HG03066 (cell line): Measurements from ENCODE around the gene DDX50.
"Not testable (repeated sequence)": the region's sequence is repeated elsewhere in the genome, so short reads cannot be mapped to it uniquely, and the experiment has no call there.

Source experiments
- ATAC-seq: cut with Tn5 transposase; IDR thresholded peaks from one replicate; pipeline ENCODE4 v1.9.1; 2021; ENCODE audit warnings: low read depth; ENCODE audit not compliant: unreplicated experiment

The DDX50 gene

DNA sequence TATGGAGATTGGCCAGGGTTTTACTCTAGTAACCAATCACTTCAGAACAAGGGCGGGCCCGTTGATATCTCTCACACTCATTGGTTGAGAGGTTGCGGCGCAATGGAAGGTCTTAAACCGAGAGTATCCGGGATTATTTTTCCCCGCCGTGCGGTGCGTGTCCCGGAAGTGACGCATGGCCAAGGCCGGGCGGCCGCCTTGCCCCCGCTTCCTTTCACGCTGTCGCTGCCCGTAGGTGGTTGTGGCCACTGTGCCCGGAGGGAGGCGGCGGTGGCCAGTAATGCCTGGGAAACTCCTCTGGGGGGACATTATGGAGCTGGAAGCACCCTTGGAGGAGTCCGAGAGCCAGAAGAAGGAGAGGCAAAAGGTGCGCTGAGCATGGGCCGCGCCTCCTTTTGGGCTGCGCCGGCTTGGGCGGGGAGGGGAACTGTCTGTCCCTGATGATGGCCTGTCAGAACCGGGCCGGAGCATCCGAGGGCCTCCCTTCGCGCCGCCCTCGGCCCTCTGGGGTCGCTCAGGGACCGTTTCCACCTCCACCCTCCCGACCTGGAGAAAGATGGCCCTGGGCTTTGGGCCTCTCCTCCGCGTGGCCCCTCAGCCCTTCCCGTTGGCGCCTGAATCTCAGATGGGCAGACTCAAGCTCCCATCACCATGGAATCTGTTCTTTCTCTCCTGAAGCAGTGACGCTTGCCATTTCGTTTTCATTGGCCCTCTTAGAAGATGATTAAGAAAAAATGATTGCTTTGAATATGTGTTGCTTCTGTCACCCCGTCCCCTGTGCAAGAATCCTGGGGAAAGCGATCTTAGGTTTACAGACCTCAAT, at the start of gene DDX50:
TSS of gene DDX50 (plus strand) at position 211 of the 823 bp plus-strand sequence. CDS start at position 281, 70 bp downstream.
- ATAC-seq, result peak; percentile 94

- no peak for ATAC-seq
Measured at GRCh38 chr10:68856352-68856751, 44.8 kb upstream of the DDX50 start.

DNA sequence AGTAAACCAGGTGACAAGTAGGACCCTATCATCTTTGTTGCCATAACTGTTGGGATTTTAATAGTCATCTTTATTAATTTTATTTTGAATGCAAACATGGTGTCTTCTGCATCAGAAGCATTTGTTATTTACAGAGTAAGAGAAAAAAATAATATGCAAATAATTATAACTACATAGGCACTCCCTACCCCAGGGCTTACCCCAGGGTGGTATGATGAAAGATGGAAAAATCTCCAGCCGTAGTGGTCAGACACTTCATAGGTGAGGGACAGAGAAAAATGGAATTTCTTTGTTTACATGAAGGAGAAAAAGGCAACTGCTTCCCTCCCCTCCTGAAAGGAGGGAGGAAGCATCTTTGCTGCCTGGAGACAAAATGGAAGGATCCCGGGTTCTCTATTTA, 44.1 kb upstream of the DDX50 start:
- ATAC-seq, result no peak

DNA sequence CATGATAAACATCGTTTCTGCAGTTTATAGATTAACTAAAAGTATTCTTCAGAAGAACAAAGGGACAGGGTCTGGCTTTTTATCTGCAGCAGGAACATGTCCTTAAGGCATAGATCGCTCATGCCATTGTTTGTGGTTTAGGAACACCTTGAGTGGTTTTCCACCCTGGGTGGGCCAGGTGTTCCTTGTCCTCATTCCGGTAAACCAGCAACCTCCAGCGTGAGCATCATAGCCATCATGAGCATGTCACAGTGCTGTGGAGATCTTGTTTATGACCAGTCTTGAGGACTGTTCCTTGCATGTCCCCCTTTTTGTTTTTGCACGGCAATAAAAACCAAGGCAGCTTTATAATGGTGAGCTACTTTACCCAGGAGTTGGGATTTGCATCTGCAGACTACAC, 39.9 kb upstream of the DDX50 start:
- no peak for ATAC-seq

- no peak for ATAC-seq
Measured at GRCh38 chr10:68864611-68865010, 36.5 kb upstream of the DDX50 start.

DNA sequence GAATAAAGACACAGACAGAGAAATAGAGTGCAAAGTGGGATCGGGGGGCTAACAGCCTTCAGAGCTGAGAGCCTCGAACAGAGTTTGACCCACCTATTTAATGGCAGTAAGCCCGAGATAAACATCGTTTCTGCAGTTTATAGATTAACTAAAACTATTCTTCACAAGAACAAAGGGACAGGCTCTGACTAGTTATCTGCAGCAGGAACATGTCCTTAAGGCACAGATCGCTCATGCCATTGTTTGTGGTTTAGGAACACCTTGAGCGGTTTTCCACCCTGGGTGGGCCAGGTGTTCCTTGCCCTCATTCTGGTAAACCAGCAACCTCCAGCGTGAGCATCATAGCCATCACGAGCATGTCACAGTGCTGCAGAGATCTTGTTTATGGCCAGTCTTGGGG, 32.9 kb upstream of the DDX50 start:
- ATAC-seq, result not testable (repeated sequence)

GRCh38 chr10:68869623-68870022, 31.5 kb upstream of the DDX50 start:
- no peak for ATAC-seq

- no peak for ATAC-seq
Measured at GRCh38 chr10:68870061-68870460, 31.1 kb upstream of the DDX50 start.

- ATAC-seq, result no peak
Measured at GRCh38 chr10:68870545-68871104, 30.5 kb upstream of the DDX50 start.

DNA sequence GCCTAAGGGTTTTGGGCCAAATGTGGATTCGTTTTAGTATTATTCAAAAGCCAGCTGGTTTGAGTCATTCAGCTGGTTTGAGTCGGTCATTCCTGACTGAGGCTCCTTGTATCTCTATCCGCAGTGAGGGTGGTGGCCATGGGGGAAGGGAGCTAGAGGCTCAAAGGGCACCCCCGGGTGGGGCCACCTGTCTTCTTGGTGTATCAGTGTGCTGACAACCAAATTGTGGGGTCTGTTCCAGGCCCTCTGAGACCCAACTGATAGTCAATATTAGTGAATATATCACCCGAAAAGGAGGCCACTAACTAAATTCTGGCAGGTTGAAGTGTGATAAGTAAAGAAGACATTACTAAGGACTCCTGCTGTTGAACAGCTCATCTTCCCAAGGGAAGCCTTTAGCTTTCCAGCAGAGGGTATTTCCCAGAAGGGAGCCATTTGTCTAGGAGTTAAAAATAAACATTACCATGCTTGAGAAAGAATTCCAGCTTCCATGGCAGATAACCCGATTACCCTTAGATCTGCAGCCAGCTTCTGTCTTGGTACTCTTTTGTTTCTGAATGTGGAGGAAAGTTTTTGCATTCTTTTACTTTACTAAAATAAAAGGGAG, 29.9 kb upstream of the DDX50 start:
- no peak for ATAC-seq

DNA sequence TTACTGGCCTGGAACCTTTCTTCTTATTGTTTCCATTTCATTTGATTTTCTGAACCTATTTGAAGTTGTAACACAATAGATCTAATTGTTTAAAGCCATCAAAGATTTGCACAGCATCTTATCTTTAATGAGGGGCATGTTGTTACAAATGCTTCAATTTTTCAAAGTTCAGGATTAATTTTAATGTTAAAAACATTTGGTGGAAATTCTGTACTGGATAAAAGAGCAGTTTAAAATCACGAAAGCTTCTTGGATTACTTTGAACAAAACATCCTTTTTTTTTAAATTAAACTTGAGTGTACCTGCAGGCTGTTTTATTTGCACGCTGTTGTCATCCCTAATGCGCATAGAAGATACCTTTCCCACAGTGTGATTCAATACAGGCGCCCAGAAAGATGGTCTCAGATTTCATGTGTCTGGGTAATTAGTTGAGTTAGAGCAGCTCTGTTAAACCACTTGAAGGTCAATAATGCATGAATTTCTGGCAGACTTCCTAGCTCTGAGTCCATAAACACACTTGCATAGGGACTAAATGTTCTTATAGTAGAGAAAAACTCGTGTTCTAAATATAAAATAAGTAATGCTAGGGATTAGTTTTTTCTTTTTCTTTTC, 29.3 kb upstream of the DDX50 start:
- ATAC-seq, result no peak

DNA sequence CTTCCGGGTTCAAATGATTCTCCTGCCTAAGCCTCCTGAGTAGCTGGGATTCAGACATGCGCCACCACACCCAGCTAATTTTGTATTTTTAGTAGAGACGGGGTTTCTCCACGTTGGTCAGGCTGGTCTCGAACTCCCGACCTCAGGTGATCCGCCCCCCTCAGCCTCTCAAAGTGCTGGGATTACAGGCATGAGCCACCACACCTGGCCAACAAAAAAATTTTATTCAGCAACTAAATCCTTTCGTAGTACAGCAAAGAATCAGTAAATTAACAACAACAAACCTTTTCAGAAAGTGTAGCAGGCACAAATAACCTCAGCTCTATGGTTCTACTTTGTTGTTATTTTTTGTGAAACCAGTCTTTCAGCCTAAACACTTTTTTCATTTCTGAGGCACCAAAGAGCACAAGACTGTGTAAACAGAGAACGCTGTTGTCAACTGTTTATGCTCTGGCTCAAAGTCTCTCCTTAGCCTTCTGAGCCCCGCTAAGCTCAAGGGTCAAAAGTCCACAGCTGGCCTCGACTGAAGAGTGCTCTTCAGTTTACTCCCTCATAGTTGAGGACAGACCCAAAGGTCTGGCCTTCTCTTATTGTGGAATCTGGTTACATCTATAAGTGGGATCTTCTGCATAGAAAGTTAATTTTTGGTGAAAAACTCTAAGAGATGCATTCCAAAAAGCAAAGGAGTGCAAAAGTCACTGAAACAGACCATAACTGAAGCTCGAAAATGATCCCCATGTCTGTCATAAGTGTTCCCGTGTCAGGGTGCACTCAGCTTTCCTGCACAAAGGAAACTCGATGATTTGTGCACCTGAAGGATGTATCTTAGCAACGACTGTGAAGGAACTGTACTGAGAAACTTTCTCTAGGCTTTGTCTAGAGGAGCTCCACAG, 24.6 kb upstream of the DDX50 start:
- no peak for ATAC-seq

- no peak for ATAC-seq
Measured at GRCh38 chr10:68877482-68878110, 23.5 kb upstream of the DDX50 start.

GRCh38 chr10:68878496-68878895, 22.6 kb upstream of the DDX50 start:
- no peak for ATAC-seq

DNA sequence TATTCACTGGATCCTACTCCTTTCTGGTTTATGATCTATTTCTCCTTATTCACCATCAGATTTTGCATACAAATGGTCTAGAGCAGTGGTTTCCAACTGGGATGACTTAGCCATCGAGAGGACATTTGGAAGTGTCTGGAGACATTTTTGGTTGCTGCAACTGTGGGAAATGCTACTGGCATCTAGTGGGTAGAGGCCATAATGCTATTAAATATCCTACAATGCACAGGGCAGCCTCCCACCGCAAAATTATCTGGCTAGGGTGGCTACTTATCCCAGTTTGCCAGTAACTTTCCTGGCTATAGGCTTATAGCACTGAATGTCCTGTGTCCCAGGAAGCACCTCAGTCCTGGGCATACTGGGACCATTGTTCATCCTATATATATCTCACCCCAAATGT, 21.5 kb upstream of the DDX50 start:
- no peak for ATAC-seq

DNA sequence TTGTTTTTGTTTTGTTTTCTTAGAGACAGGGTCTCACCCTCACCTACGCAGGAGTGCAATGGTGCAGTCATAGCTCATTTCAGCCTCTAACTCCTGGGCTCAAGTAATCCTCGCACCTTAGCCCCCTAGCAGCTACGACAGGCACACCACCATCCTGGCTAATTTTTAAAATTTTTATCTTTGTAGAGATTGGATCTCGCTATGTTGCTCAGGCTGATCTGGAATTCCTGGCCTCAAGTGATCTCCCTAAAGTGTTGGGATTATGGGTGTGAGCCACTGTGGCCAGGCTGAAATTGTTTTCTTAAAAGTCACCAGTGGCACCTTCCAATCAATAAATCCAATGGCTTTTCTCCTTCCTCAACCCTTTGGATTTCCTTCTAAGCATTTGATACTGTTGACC, 20.9 kb upstream of the DDX50 start:
- no peak for ATAC-seq

GRCh38 chr10:68895041-68895440, 6.1 kb upstream of the DDX50 start:
- ATAC-seq, result no peak

DNA sequence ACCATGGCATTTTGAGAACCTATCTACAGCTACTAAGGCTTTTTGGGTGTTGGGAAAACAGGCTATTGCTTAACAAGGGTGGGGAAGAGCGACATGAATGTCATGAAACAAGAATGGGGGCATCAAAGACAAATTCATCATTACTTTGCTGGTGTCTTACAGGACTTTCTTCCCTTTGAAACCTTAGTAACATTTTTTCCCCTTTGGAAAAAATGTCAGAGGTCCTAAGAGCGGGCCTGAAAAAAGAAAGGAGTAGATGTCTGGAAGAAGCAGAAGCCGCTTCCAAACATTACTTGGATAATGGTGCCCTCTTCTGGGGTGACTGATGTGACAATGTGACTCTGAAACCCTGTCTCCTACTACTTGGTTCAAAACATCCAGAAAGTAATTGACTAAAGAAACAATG, 3.8 kb upstream of the DDX50 start:
- ATAC-seq, result no peak

GRCh38 chr10:68899186-68899745, 1.8 kb upstream of the DDX50 start:
- no peak for ATAC-seq
